K562 (cell line): ENCODE measurements around the gene ZFYVE28. TPM values are rescaled to one million over a fixed set of nuclear protein-coding genes. Genes with fewer than 3 reads are reported as not detected.

Experiments used
- BCL6 ChIP-seq: fragments of 250-450 bp; sonication (Bioruptor Pico); IDR thresholded peaks from 2 replicates; pipeline ENCODE4 v1.4.0; 2020
- CXXC5 ChIP-seq: fragments of 250-450 bp; sonication (Bioruptor Pico); IDR thresholded peaks from 2 replicates; pipeline ENCODE4 v1.8.0; 2022; ENCODE audit warnings: inconsistent platforms, mild to moderate bottlenecking, moderate library complexity
- DDX20 ChIP-seq: fragments of 450-650 bp; IDR thresholded peaks from 2 replicates; pipeline ENCODE4 v1.6.1; 2016; ENCODE audit warnings: missing genetic modification characterization, low read depth, mild to moderate bottlenecking, missing compliant biosample characterization, moderate library complexity
- ESRRB ChIP-seq: fragments of 250-450 bp; sonication (Bioruptor Pico); IDR thresholded peaks from 2 replicates; pipeline ENCODE4 v1.5.0; 2020; ENCODE audit warnings: mild to moderate bottlenecking, moderate library complexity, borderline replicate concordance
- GABPA ChIP-seq: fragments of 200-800 bp; sonication (Bioruptor generic); conservative IDR thresholded peaks from 2 replicates; pipeline ENCODE4 v1.6.1; 2016; ENCODE audit warnings: low read depth, missing genetic modification characterization, missing compliant biosample characterization
- GABPB2 ChIP-seq: fragments of 250-450 bp; sonication (Bioruptor Pico); conservative IDR thresholded peaks from 2 replicates; pipeline ENCODE4 v1.5.1; 2021; ENCODE audit warnings: mild to moderate bottlenecking
- GATAD2A ChIP-seq: fragments of 450-650 bp; IDR thresholded peaks from 2 replicates; pipeline ENCODE4 v1.6.1; 2017
- HNRNPL ChIP-seq: fragments of 200-400 bp; formaldehyde crosslinking; IDR thresholded peaks from 2 replicates; pipeline ENCODE4 v1.6.1; 2017; ENCODE audit warnings: low read depth, mild to moderate bottlenecking, low read length
- KAT7 ChIP-seq: sonication (generic); formaldehyde crosslinking; IDR thresholded peaks from 2 replicates; pipeline ENCODE4 v1.8.0; 2022; ENCODE audit warnings: missing genetic modification reagents, mild to moderate bottlenecking, borderline replicate concordance
- KLF6 ChIP-seq: fragments of 250-450 bp; sonication (Bioruptor Pico); IDR thresholded peaks from 2 replicates; pipeline ENCODE4 v1.4.0; 2020; ENCODE audit warnings: mild to moderate bottlenecking, moderate library complexity, borderline replicate concordance
- MTA2 ChIP-seq: fragments of 450-650 bp; IDR thresholded peaks from 2 replicates; pipeline ENCODE4 v1.6.1; 2016; ENCODE audit warnings: low read depth
- NEUROD1 ChIP-seq: fragments of 150-350 bp; IDR thresholded peaks from 2 replicates; pipeline ENCODE4 v1.6.1; 2014; ENCODE audit warnings: borderline replicate concordance, low read length, low read depth; ENCODE audit not compliant: partially characterized antibody
- NFIX ChIP-seq: fragments of 250-450 bp; sonication (Bioruptor Pico); IDR thresholded peaks from 2 replicates; pipeline ENCODE4 v1.4.0; 2020; ENCODE audit warnings: low read depth, mild to moderate bottlenecking, moderate library complexity
- NR1H2 ChIP-seq: sonication (generic); formaldehyde crosslinking; IDR thresholded peaks from 2 replicates; pipeline ENCODE4 v1.4.0; 2020; ENCODE audit warnings: mild to moderate bottlenecking, missing genetic modification reagents
- PCBP2 ChIP-seq: fragments of 200-400 bp; formaldehyde crosslinking; IDR thresholded peaks from 2 replicates; pipeline ENCODE4 v1.6.1; 2018; ENCODE audit warnings: low read length, low read depth, mild to moderate bottlenecking, moderate library complexity; ENCODE audit not compliant: poor library complexity, severe bottlenecking
- PTBP1 ChIP-seq: fragments of 200-400 bp; formaldehyde crosslinking; IDR thresholded peaks from 2 replicates; pipeline ENCODE4 v1.6.1; 2017; ENCODE audit warnings: low read depth, low read length
- RBM15 ChIP-seq: fragments of 200-400 bp; formaldehyde crosslinking; IDR thresholded peaks from 2 replicates; pipeline ENCODE4 v1.6.1; 2018; ENCODE audit warnings: mild to moderate bottlenecking, low read length, moderate library complexity; ENCODE audit not compliant: insufficient read depth
- RHOXF2B ChIP-seq: fragments of 250-450 bp; sonication (Bioruptor Pico); conservative IDR thresholded peaks from 2 replicates; pipeline ENCODE4 v1.5.1; 2021
- SMARCB1 ChIP-seq: IDR thresholded peaks from 2 replicates; pipeline ENCODE4 v1.6.1; 2011; ENCODE audit warnings: improper control_type of control experiment, low read depth; ENCODE audit not compliant: insufficient read length
- XRCC5 ChIP-seq: fragments of 200-400 bp; formaldehyde crosslinking; IDR thresholded peaks from 2 replicates; pipeline ENCODE4 v1.6.1; 2017; ENCODE audit warnings: low read depth, mild to moderate bottlenecking, low read length
- ZNF174 ChIP-seq: fragments of 250-450 bp; sonication (Bioruptor Pico); IDR thresholded peaks from 2 replicates; pipeline ENCODE4 v1.4.0; 2020; ENCODE audit warnings: mild to moderate bottlenecking
- ZNF197 ChIP-seq: fragments of 200-800 bp; sonication (Bioruptor generic); IDR thresholded peaks from 2 replicates; pipeline ENCODE4 v1.6.1; 2016; ENCODE audit warnings: low read depth, missing genetic modification characterization, missing compliant biosample characterization
- polyA plus RNA-seq, 8 experiments: library from polyadenylated mRNA; depleted of rRNA in 4 of 8; stranded (reverse) in 5 of 8; unstranded in 3 of 8; fragments of >200 nt; fragmentation: Nextera tagmentation in 2 of 8; fragmentation: Illumina TruSeq in 1 of 8; extraction: Ambion mirVana in 2 of 8; extraction: Trizol in 1 of 8; gene quantifications; 2 replicates each; pipeline versions ENCODE4 v1.2.1 to v1.2.3, GENCODE V29; 2011 to 2014; ENCODE audit warnings: inconsistent platforms in 1 of 8, missing spikeins in 1 of 8
- total RNA-seq, 7 experiments: library from RNA; depleted of rRNA in 6 of 7; stranded (reverse); fragments of >200 nt in 6 of 7; fragmentation: Illumina TruSeq in 2 of 7; extraction: Trizol in 2 of 7; gene quantifications; 2 replicates each; pipeline versions ENCODE4 v1.2.1 to v1.2.3, GENCODE V29; 2011 to 2021; ENCODE audit warnings: low replicate concordance in 1 of 7
- TF ChIP-seq, protein P1 (sequence below): fragments of 450-650 bp; IDR thresholded peaks from 2 replicates; pipeline ENCODE4 v1.6.1; 2017; ENCODE audit warnings: mild to moderate bottlenecking, moderate library complexity
- TF ChIP-seq, protein P2 (sequence below), 2 experiments: fragments of 250-450 bp in 1 of 2; fragments of 450-650 bp in 1 of 2; sonication (Bioruptor Pico) in 1 of 2; IDR thresholded peaks; 2 replicates each; pipeline versions ENCODE4 v1.6.1 to v1.8.0; 2016 to 2021; ENCODE audit warnings: mild to moderate bottlenecking in 2 of 2, moderate library complexity in 2 of 2, missing compliant biosample characterization in 1 of 2, missing genetic modification characterization in 1 of 2
- TF ChIP-seq, protein P3 (sequence below), 2 experiments: fragments of 450-650 bp; IDR thresholded peaks; 2 replicates each; pipeline ENCODE4 v1.6.1; 2016
- TF ChIP-seq, protein P4 (sequence below): sonication (generic); formaldehyde crosslinking; IDR thresholded peaks from 2 replicates; pipeline ENCODE4 v1.8.1; 2022; ENCODE audit warnings: missing genetic modification reagents

ZFYVE28 gene
- total and polyA plus RNA-seq, 9 of the 15 experiments (the other 6 are each of a cell fraction or from before 2014, with no cell fraction given): 1.3 to 24.8 (median 8.9) TPM

DNA sequence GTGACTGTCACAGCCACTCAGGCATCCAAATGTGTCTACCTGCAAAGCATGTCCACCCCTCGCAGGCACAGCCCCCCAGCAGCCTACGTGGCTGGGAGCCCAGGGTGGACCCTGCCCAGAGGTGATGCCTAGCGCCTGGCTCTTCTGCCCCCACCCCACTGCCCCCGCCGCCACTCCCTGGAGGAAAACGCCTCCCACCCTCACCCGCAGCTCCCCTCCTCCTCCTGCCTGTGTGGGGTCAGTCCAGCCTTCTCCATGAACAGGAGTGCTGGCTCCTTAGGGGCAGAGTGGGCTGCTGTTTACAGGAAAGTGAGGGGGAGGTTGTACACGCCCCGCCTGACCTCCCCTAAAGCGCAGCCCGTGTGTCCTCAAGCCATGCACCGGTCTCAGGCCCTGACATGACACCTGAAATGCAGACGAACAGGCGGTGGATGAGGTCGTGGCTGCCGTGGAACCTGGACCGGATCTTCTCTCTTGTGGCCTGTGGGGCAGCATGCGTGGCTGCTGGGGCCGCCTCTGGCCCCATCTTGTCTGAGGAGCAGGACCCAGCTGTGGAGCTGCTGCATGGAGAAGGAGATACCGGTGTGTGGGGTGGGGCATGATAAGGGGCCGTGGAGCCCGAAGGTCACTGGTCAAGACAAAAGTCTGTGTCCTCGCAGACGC lies 144.7 kb downstream of the ZFYVE28 start (continued):
- TF ChIP-seq RHOXF2B: no peak
- no peak for TF ChIP-seq NFIX (CRISPR knock-in tag)
- TF ChIP-seq KAT7: no peak
- no peak for TF ChIP-seq RBM15
- TF ChIP-seq BCL6: no peak
- TF ChIP-seq, protein P1, sequence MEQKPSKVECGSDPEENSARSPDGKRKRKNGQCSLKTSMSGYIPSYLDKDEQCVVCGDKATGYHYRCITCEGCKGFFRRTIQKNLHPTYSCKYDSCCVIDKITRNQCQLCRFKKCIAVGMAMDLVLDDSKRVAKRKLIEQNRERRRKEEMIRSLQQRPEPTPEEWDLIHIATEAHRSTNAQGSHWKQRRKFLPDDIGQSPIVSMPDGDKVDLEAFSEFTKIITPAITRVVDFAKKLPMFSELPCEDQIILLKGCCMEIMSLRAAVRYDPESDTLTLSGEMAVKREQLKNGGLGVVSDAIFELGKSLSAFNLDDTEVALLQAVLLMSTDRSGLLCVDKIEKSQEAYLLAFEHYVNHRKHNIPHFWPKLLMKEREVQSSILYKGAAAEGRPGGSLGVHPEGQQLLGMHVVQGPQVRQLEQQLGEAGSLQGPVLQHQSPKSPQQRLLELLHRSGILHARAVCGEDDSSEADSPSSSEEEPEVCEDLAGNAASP: no peak
- no peak for TF ChIP-seq GABPB2
- no peak for TF ChIP-seq MTA2
- TF ChIP-seq, protein P2, sequence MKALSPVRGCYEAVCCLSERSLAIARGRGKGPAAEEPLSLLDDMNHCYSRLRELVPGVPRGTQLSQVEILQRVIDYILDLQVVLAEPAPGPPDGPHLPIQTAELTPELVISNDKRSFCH (CRISPR knock-in tag; IDR thresholded peaks at IDR 0.05): no peak
- TF ChIP-seq, protein P2 (tag; IDR thresholded peaks at IDR 0.05): 0 out of 2 replicates have a peak, but pooled peaks have one; percentile 23
- no peak for TF ChIP-seq GABPA (tag)
- no peak for TF ChIP-seq KLF6 (CRISPR knock-in tag)
- TF ChIP-seq, protein P3, sequence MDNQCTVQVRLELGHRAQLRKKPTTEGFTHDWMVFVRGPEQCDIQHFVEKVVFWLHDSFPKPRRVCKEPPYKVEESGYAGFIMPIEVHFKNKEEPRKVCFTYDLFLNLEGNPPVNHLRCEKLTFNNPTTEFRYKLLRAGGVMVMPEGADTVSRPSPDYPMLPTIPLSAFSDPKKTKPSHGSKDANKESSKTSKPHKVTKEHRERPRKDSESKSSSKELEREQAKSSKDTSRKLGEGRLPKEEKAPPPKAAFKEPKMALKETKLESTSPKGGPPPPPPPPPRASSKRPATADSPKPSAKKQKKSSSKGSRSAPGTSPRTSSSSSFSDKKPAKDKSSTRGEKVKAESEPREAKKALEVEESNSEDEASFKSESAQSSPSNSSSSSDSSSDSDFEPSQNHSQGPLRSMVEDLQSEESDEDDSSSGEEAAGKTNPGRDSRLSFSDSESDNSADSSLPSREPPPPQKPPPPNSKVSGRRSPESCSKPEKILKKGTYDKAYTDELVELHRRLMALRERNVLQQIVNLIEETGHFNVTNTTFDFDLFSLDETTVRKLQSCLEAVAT (IDR thresholded peaks at IDR 0.05): no peak
- no peak for TF ChIP-seq NR1H2 (CRISPR knock-in tag)
- peak; percentile 49; the same call in 1 of the 2 replicates for TF ChIP-seq CXXC5 (CRISPR knock-in tag)
- no peak for TF ChIP-seq SMARCB1
- TF ChIP-seq PCBP2: no peak
- TF ChIP-seq HNRNPL: no peak
- TF ChIP-seq XRCC5: no peak
- no peak for TF ChIP-seq NEUROD1
- no peak for TF ChIP-seq PTBP1
- TF ChIP-seq ZNF174: no peak
- no peak for TF ChIP-seq ESRRB (CRISPR knock-in tag)
- no peak for TF ChIP-seq GATAD2A
- no peak for TF ChIP-seq DDX20
- no peak for TF ChIP-seq ZNF197 (CRISPR knock-in tag)
- TF ChIP-seq, protein P4, sequence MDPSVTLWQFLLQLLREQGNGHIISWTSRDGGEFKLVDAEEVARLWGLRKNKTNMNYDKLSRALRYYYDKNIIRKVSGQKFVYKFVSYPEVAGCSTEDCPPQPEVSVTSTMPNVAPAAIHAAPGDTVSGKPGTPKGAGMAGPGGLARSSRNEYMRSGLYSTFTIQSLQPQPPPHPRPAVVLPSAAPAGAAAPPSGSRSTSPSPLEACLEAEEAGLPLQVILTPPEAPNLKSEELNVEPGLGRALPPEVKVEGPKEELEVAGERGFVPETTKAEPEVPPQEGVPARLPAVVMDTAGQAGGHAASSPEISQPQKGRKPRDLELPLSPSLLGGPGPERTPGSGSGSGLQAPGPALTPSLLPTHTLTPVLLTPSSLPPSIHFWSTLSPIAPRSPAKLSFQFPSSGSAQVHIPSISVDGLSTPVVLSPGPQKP: no peak
